IMR-90 (cell line): ENCODE data around the gene APP. TPM values are rescaled to one million over a fixed set of nuclear protein-coding genes. Genes with fewer than 3 reads are reported as not detected.

ENCODE experiments used
- ATAC-seq: fragments of 200-7000 bp; cut with Tn5 transposase; 2 replicates; pipeline ENCODE4 v1.9.1; 2020; ENCODE audit warnings: low read depth, mild to moderate bottlenecking, moderate library complexity
- BruUV-seq: library from RNA; stranded (reverse); fragments of 400-500 nt; replicated peaks from 2 replicates; lab custom pipeline; 2021; lab: Mats Ljungman, UMichigan
- CTCF ChIA-PET: fragments of 300-600 bp; formaldehyde crosslinking; extraction: SDS; loops from one replicate; lab custom pipeline; 2021; ENCODE audit warnings: antibody characterized with exemption; lab: Yijun Ruan, JAX
- POLR2A ChIA-PET: fragments of 300-600 bp; sonication (Branson Sonifier 250); formaldehyde crosslinking; loops from one replicate; lab custom pipeline; 2022; ENCODE audit warnings: antibody characterized with exemption; ENCODE audit not compliant: unreplicated experiment; lab: Charles Lee
- DNase-seq: peaks from one replicate; pipeline ENCODE4 v3.0.0; 2013
- H2AFZ ChIP-seq: replicated peaks from 2 replicates; pipeline ENCODE3; 2013; ENCODE audit warnings: low read length, mild to moderate bottlenecking; ENCODE audit not compliant: poor library complexity
- H2AK5ac ChIP-seq: 2 replicates; pipeline ENCODE4 v1.6.1; 2013; ENCODE audit warnings: low read depth, low read length, inconsistent platforms
- H2AK9ac ChIP-seq: replicated peaks from 2 replicates; pipeline ENCODE3; 2013; ENCODE audit warnings: mild to moderate bottlenecking, low read depth, low read length, moderate library complexity; ENCODE audit not compliant: poor library complexity
- H2BK120ac ChIP-seq: 2 replicates; pipeline ENCODE4 v1.6.1; 2013; ENCODE audit warnings: low read depth, low read length, inconsistent platforms
- H2BK15ac ChIP-seq: 3 replicates; pipeline ENCODE4 v1.6.1; 2013; ENCODE audit warnings: low read depth, low read length, inconsistent platforms
- H2BK20ac ChIP-seq: 2 replicates; pipeline ENCODE4 v1.6.1; 2013; ENCODE audit warnings: low read depth, mild to moderate bottlenecking, inconsistent platforms, low read length, moderate library complexity
- H2BK5ac ChIP-seq: 2 replicates; pipeline ENCODE4 v1.6.1; 2013; ENCODE audit warnings: mild to moderate bottlenecking, low read depth, low read length, inconsistent platforms; ENCODE audit not compliant: poor library complexity, severe bottlenecking
- H3K14ac ChIP-seq: replicated peaks from 2 replicates; pipeline ENCODE4 v1.6.1; 2013; ENCODE audit warnings: low read depth, low read length, inconsistent platforms
- H3K18ac ChIP-seq: 2 replicates; pipeline ENCODE4 v1.6.1; 2013; ENCODE audit warnings: low read depth, low read length, control low read depth
- H3K23ac ChIP-seq: 2 replicates; pipeline ENCODE4 v1.6.1; 2013; ENCODE audit warnings: low read depth, low read length, inconsistent platforms
- H3K27ac ChIP-seq: 2 replicates; pipeline ENCODE4 v1.5.1; 2013; ENCODE audit warnings: mild to moderate bottlenecking, control low read depth, low read length; ENCODE audit not compliant: insufficient read depth
- H3K27me3 ChIP-seq: 2 replicates; pipeline ENCODE4 v1.6.1; 2013; ENCODE audit warnings: low read length; ENCODE audit not compliant: control insufficient read depth, insufficient read depth
- H3K36me3 ChIP-seq: 2 replicates; pipeline ENCODE4 v1.6.1; 2013; ENCODE audit warnings: low read length, mixed read lengths; ENCODE audit not compliant: control insufficient read depth, insufficient read depth
- H3K4ac ChIP-seq: 2 replicates; pipeline ENCODE4 v1.6.1; 2013; ENCODE audit warnings: low read depth, low read length, inconsistent platforms
- H3K4me1 ChIP-seq: 2 replicates; pipeline ENCODE4 v1.6.1; 2013; ENCODE audit warnings: low read length, mixed read lengths; ENCODE audit not compliant: control insufficient read depth, insufficient read depth
- H3K4me2 ChIP-seq: 2 replicates; pipeline ENCODE4 v1.6.1; 2013; ENCODE audit warnings: low read depth, mild to moderate bottlenecking, control low read depth, low read length, moderate library complexity
- H3K4me3 ChIP-seq: 2 replicates; pipeline ENCODE4 v1.5.1; 2013; ENCODE audit warnings: low read depth, mild to moderate bottlenecking, control low read depth, low read length, moderate library complexity; ENCODE audit not compliant: insufficient read depth
- H3K56ac ChIP-seq: 2 replicates; pipeline ENCODE4 v1.6.1; 2013; ENCODE audit warnings: low read length, inconsistent platforms; ENCODE audit not compliant: insufficient read depth; ENCODE audit errors: extremely low read depth
- H3K79me1 ChIP-seq, 2 experiments: 2 replicates each; pipeline ENCODE4 v1.6.1; 2013; ENCODE audit warnings: low read length in 2 of 2, inconsistent platforms in 1 of 2, low read depth in 1 of 2
- H3K9ac ChIP-seq: 2 replicates; pipeline ENCODE4 v1.6.1; 2013; ENCODE audit warnings: low read depth, low read length, control low read depth
- H3K9me1 ChIP-seq: 2 replicates; pipeline ENCODE4 v1.6.1; 2013; ENCODE audit warnings: low read length, inconsistent platforms; ENCODE audit not compliant: insufficient read depth
- H3K9me3 ChIP-seq: 2 replicates; pipeline ENCODE4 v1.6.1; 2013; ENCODE audit warnings: low read length; ENCODE audit not compliant: control insufficient read depth, insufficient read depth
- H4K20me1 ChIP-seq: 2 replicates; pipeline ENCODE4 v1.6.1; 2013; ENCODE audit warnings: low read length, inconsistent platforms; ENCODE audit not compliant: insufficient read depth
- H4K5ac ChIP-seq: 2 replicates; pipeline ENCODE4 v1.6.1; 2013; ENCODE audit warnings: mild to moderate bottlenecking, low read depth, low read length, control low read depth
- H4K8ac ChIP-seq, 2 experiments: 2 replicates each; pipeline ENCODE4 v1.6.1; 2013; ENCODE audit warnings: low read depth in 2 of 2, low read length in 2 of 2, control low read depth in 1 of 2, inconsistent platforms in 1 of 2
- H4K91ac ChIP-seq: 2 replicates; pipeline ENCODE4 v1.6.1; 2013; ENCODE audit warnings: low read depth, low read length, inconsistent platforms; ENCODE audit not compliant: insufficient read depth
- BHLHE40 ChIP-seq: fragments of 150-350 bp; IDR thresholded peaks from 2 replicates; pipeline ENCODE4 v1.6.1; 2016; ENCODE audit warnings: mild to moderate bottlenecking, low read depth, low read length
- CEBPB ChIP-seq: IDR thresholded peaks from 2 replicates; pipeline ENCODE4 v1.6.1; 2012; ENCODE audit warnings: low read depth, low read length, improper control_type of control experiment
- CHD1 ChIP-seq: IDR thresholded peaks from 2 replicates; pipeline ENCODE4 v1.6.1; 2012; ENCODE audit warnings: low read depth, low read length, improper control_type of control experiment
- CTCF ChIP-seq: conservative IDR thresholded peaks from 2 replicates; pipeline ENCODE4 v1.5.1; 2012; ENCODE audit warnings: mild to moderate bottlenecking, low read depth, low read length, improper control_type of control experiment
- ELK1 ChIP-seq: fragments of 150-350 bp; IDR thresholded peaks from 2 replicates; pipeline ENCODE4 v1.6.1; 2016; ENCODE audit warnings: low read depth, mild to moderate bottlenecking, low read length, moderate library complexity, borderline replicate concordance
- FOS ChIP-seq: fragments of 150-350 bp; IDR thresholded peaks from 2 replicates; pipeline ENCODE4 v1.6.1; 2016; ENCODE audit warnings: low read depth, low read length
- MAFK ChIP-seq: IDR thresholded peaks from 2 replicates; pipeline ENCODE4 v1.6.1; 2012; ENCODE audit warnings: low read depth, low read length, improper control_type of control experiment
- MAZ ChIP-seq: IDR thresholded peaks from 2 replicates; pipeline ENCODE4 v1.6.1; 2012; ENCODE audit warnings: low read depth, mild to moderate bottlenecking, low read length, improper control_type of control experiment, moderate library complexity, borderline replicate concordance
- MXI1 ChIP-seq: IDR thresholded peaks from 2 replicates; pipeline ENCODE4 v1.6.1; 2012; ENCODE audit warnings: low read depth, mild to moderate bottlenecking, low read length, moderate library complexity, borderline replicate concordance
- NFE2L2 ChIP-seq: fragments of 150-350 bp; IDR thresholded peaks from 2 replicates; pipeline ENCODE4 v1.6.1; 2016; ENCODE audit warnings: low read depth, mild to moderate bottlenecking, low read length
- POLR2A ChIP-seq: IDR thresholded peaks from 2 replicates; pipeline ENCODE4 v1.6.1; 2012; ENCODE audit warnings: mild to moderate bottlenecking, low read depth, low read length
- RAD21 ChIP-seq: IDR thresholded peaks from 2 replicates; pipeline ENCODE4 v1.6.1; 2012; ENCODE audit warnings: low read length, improper control_type of control experiment
- RCOR1 ChIP-seq: IDR thresholded peaks from 2 replicates; pipeline ENCODE4 v1.6.1; 2012; ENCODE audit warnings: mild to moderate bottlenecking, low read length, improper control_type of control experiment; ENCODE audit not compliant: insufficient replicate concordance
- RFX5 ChIP-seq: IDR thresholded peaks from 2 replicates; pipeline ENCODE4 v1.8.0; 2012; ENCODE audit warnings: low read depth, mild to moderate bottlenecking, low read length, moderate library complexity
- SMC3 ChIP-seq: fragments of 150-350 bp; IDR thresholded peaks from 2 replicates; pipeline ENCODE4 v1.6.1; 2016; ENCODE audit warnings: low read depth, mild to moderate bottlenecking, antibody characterized with exemption, low read length, moderate library complexity
- USF2 ChIP-seq: fragments of 150-350 bp; IDR thresholded peaks from 2 replicates; pipeline ENCODE4 v1.6.1; 2017; ENCODE audit warnings: mild to moderate bottlenecking, antibody characterized with exemption, low read length, low read depth
- WGBS, 2 experiments: methylation state at CpG; one replicate each; pipeline versions ENCODE4 v1.1.5 to v1.1.7; 2013; ENCODE audit warnings: missing lambda C conversion rate in 2 of 2; ENCODE audit not compliant: insufficient read length in 1 of 2; ENCODE audit errors: extremely low coverage in 2 of 2; 5-methylcytosine and 5-hydroxymethylcytosine counted together
- dilution Hi-C: fragments of 300-500 bp; cut with HindIII; formaldehyde crosslinking; loops from one replicate; pipeline ENCODE4 v1.14.3; 2018; ENCODE audit warnings: low sequenced_read_pairs; ENCODE audit not compliant: unreplicated experiment
- in situ Hi-C: fragments of 300-500 bp; cut with MboI; formaldehyde crosslinking; loops from 3 replicates; pipeline ENCODE4 v1.14.3; 2019; ENCODE audit warnings: low sequenced_read_pairs, inconsistent platforms, mixed read lengths
- intact Hi-C: fragments of 100-400 bp; cut with micrococcal nuclease; formaldehyde crosslinking; loops from 2 replicates; pipeline ENCODE4 v1.10.0; 2022
- polyA plus RNA-seq, 3 experiments: library from polyadenylated mRNA; depleted of rRNA; stranded (reverse); fragments of >200 nt; gene quantifications; 2 replicates each; pipeline ENCODE4 v1.2.3, GENCODE V29; 2012; ENCODE audit warnings: low replicate concordance in 1 of 3
- total RNA-seq: library from RNA; depleted of rRNA; stranded (reverse); fragments of >200 nt; gene quantifications from 2 replicates; pipeline ENCODE4 v1.2.3, GENCODE V29; 2012

The APP gene
- total and polyA plus RNA-seq, 2 of the 4 experiments (the other 2 are of a cell fraction) = 191 to 530 TPM

GRCh38 chr21:25888711-25889110 lies 281.9 kb downstream of the APP start:
- DNase-seq (no peak), ATAC-seq (no peak)
- Histone ChIP-seq H3K4me2 (no peak overlapping the region), H3K23ac (no peak overlapping the region), H2AK9ac (no peak overlapping the region), H2BK5ac (no peak overlapping the region), H3K9me3 (no peaks in the 10 kb centered on the region), H3K27ac (no peak overlapping the region), H4K91ac (no peak overlapping the region), H3K4me1 (no peaks in the 10 kb centered on the region), H4K20me1 (no peaks in the 10 kb centered on the region), H2AFZ (no peak overlapping the region), H3K36me3 (peaks cover 27% of the 10 kb centered on the region), H2BK20ac (no peak overlapping the region), H2BK120ac (no peak overlapping the region), H3K4ac (no peak overlapping the region), H3K4me3 (no peak overlapping the region), H4K5ac (no peak overlapping the region), H2BK15ac (no peak overlapping the region), H3K9ac (no peak overlapping the region), H4K8ac (no peak overlapping the region), H3K9me1 (peaks cover 4% of the 10 kb centered on the region), H3K27me3 (no peaks in the 10 kb centered on the region), H3K14ac (no peak overlapping the region), H3K79me1 (peaks cover 4 to 16% of the 10 kb centered on the region in 2 experiments; a peak in 2 of 4 replicates), H2AK5ac (no peak overlapping the region), H3K18ac (no peak overlapping the region), H3K56ac (no peak overlapping the region)
- no TSS peak for BruUV-seq
- POLR2A ChIA-PET = no interaction called here
- dilution Hi-C loops = no loop called here
- TF ChIP-seq RAD21 (no peak), CHD1 (no peak), POLR2A (no peak), MAFK (no peak), CTCF (no peak), ELK1 (no peak), USF2 (no peak), CEBPB (no peak), MAZ (no peak), FOS (no peak), MXI1 (no peak), BHLHE40 (no peak), SMC3 (no peak), RCOR1 (no peak), NFE2L2 (no peak), RFX5 (no peak)
- WGBS, 2 experiments = no CpG with 5 or more reads among the region's 9 CpGs
- intact Hi-C loops = no loop called here
- CTCF ChIA-PET = no interaction called here
- in situ Hi-C loops = loop anchor here (5.0 to 25.0 kb wide), 2 partner anchors 279 to 824 kb away; no protein-coding TSS in a partner anchor
